GM10266 (cell line): ENCODE measurements around the gene POLR1C.

Experiments
- DNase-seq: peaks from one replicate; pipeline ENCODE4 v3.0.0; 2012; ENCODE audit errors: extremely low spot score
- TF ChIP-seq, protein P1 (sequence below): IDR thresholded peaks from 2 replicates; pipeline ENCODE4 v1.5.1; 2012; ENCODE audit warnings: mild to moderate bottlenecking, low read depth; ENCODE audit not compliant: control insufficient read depth, insufficient read depth; ENCODE audit errors: missing control alignments

POLR1C gene

GRCh38 chr6:43559328-43559727, 42.4 kb downstream of the POLR1C start:
- TF ChIP-seq, protein P1, sequence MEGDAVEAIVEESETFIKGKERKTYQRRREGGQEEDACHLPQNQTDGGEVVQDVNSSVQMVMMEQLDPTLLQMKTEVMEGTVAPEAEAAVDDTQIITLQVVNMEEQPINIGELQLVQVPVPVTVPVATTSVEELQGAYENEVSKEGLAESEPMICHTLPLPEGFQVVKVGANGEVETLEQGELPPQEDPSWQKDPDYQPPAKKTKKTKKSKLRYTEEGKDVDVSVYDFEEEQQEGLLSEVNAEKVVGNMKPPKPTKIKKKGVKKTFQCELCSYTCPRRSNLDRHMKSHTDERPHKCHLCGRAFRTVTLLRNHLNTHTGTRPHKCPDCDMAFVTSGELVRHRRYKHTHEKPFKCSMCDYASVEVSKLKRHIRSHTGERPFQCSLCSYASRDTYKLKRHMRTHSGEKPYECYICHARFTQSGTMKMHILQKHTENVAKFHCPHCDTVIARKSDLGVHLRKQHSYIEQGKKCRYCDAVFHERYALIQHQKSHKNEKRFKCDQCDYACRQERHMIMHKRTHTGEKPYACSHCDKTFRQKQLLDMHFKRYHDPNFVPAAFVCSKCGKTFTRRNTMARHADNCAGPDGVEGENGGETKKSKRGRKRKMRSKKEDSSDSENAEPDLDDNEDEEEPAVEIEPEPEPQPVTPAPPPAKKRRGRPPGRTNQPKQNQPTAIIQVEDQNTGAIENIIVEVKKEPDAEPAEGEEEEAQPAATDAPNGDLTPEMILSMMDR, result no peak
- DNase-seq, result no peak

DNA sequence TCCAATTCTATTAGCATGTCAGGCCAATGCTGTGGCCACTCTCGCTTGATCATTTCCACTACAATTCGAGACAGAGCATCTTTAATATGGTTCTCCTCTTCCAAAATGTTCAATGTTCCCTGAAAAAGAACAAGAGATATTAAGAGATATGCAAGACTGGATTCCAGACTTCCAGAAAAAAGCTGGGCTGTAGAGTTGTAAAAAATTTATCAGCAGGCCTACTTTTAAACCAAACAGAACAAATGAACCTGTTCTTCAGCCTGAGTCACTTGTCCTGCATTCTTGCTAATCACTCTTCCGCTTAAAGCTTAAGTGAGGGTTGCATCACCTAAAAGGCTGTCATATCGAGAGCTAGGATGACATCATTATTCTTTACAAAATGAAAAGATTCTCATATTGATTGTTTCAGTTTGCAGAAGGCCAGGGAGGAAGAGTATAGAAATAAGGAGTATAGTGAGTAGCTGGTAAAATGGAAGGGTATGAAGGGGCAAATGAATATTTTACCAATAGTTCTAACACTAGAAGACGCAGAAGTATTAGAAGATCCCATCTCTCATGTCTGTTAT, 54.1 kb downstream of the POLR1C start:
- DNase-seq, result peak; percentile 29
- TF ChIP-seq, protein P1, result no peak
